A549 treated with AZD2906 at 1 μM for 4 hours (cell line): ENCODE measurements around the gene DHX34. TPM values are rescaled to one million over a fixed set of nuclear protein-coding genes. Genes with fewer than 3 reads are reported as not detected.

Experiments used
- total RNA-seq: library from RNA; stranded (reverse); fragments of 200-300 nt; extraction: Qiagen RNA extraction; gene quantifications from 5 replicates; pipeline ENCODE4 v1.2.3, GENCODE V29; 2022

The DHX34 gene
- total RNA-seq: 25.5 to 38.2 TPM (median 36.8 TPM) in 5 replicates

DNA sequence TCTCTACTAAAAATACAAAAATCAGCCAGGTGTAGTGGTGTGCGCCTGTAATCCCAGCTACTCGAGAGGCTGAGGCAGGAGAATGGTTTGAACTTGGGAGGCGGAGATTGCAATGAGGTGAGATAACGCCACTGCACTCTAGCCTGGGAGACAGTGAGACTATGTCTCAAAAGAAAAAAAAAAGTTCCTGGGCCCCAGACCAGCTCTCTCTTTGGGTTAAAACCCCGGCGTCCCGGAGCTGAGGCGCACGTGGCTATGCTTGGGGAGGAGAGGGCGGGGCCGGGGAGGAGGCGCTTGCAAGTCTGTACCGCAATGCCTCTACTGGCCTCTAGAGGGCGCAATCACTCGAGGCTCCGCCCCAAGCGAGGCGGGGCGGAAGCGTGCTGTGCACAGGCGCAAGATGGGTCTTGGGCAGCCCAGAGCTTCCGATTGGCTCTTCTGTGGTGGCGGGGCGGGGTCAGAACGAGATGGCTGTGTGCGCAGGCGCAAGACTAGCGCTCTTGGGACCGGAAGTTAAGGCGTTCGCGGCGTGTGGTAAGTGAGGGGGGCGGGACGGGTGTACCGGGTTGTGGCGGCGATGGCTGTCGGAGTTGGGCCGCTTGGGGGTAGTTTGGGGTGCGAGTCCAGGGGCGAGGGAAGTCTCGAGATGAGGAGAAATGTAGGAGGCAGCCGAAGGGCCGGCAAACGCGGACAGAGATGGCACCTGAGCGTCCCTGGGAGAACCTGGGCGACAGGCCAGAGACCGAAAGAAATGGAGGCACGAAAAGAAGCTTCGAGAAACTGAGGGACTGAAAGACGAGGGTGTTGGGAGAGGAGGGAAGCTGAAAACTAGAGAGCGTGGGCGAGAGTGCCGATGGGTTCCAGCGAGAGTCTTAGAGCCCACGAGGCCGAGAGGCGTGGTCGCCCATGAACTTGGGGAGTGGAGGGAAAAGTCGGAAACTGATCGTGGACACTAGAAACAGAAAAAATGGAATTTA is at the start of gene DHX34:
Gene DHX34 (plus strand): TSS at position 497 of the 977 bp plus-strand sequence. CDS start 3,716 bp downstream, outside the sequence.

DNA sequence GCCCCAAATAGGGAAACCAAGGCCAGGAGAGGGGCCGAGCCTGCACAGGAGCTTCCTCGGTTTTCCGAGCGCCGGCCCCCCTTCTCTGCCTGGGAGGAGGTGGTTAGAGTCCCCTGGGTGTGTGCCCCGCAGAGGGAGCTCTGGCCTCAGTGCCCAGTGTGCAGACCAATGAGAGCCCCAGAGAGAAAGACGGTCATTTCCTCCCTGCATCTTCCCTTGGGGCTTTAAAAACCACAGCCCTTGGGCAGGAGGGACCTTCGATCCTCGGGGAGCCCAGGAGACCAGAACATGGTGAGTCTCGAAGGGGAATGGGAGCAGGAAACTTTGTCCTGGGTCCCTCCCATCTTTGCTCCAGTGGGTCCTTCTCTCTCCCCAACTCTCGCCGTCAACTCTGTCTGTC is 39.5 kb upstream of the DHX34 start, which contains the start of gene C5AR1:
Gene C5AR1 (plus strand): TSS at position 254 of the 400 bp plus-strand sequence. CDS start 35 bp downstream, at position 289.

DNA sequence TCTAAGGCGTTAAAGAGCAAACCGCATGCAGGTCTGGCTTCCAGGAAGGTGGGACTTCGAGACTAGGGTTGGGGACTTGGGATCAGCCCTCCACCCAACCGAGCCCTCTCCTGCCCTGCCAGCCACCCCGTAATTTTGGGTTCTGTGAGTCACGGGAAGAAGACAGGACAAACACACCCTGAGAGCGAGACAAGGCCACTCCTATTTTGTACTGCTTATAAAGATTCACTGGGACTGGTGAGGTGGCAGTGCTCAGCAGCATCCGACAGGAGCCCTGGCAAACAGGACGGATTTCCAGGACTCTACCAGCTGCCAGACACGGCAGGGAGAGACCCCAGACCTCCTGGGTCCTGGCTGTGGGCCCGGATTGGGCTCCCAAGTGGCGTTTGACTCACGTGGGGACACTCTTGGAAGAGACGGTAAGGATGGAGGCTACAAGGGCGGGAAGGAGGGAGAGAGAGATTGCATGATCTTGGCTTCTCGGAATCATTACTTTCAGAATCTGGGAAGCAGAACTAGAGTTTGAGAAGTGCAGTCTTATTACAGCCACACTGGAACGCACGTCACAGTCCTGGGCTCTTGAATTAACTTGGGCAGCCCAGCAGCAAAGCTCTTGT is 17.1 kb upstream of the DHX34 start, which contains the start of gene C5AR2:
Gene C5AR2 (plus strand): TSS at position 245 of the 617 bp plus-strand sequence. CDS start 8,625 bp downstream, outside the sequence.

DNA sequence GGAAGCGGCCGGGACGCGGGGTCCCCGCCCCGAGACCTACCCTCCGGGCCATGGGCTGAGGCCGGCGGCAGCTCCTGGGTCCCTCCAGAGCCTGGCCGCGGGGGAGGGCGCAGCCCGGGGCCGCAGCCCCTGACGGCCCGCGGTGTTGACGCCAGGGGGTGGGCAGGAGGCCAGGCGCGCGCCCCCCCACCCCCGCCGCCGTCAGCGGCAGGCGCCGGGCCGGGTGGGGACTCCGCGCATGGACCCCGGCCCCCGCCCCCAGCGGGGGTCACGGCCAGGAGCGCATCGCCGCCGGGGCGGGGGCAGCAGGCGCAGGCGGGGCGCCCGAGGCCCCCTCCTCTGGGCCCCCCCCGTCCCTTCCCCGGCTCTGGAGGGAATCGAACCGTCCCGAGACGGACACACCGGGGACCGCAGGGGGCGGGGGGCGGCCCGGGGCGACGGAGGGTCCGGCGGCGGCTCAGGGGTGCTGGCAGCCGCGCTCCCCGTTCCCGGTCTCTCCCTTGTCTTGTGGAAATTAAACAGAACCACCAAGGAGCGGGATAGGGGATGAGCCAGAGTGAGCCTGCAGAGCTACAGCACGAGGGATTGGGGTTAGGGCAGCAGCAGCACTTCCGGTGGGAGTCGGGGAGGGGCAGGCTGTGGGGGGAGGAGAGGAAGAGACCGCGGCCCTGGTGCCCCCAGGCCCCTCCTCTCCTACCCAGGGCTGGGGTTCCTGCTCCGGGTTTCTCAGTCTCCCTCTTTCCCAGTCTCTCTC is 70.1 kb downstream of the DHX34 start, which contains the start of gene MEIS3:
Gene MEIS3 (minus strand): TSS at position 498 of the 754 bp plus-strand sequence. CDS start 446 bp downstream, at position 52.

Other genes starting within 250 kb of the DHX34 start
- gene ZC3H4, start 235.5 kb upstream of the DHX34 start, total RNA-seq: 18.8 to 25.6 TPM (median 20.7 TPM) in 5 replicates
- 199 to 250 TPM (median 210 TPM) in 5 replicates for gene SAE1, start 218.5 kb upstream of the DHX34 start, total RNA-seq
- gene BBC3, start 118.1 kb upstream of the DHX34 start, total RNA-seq: 16.6 to 28.7 TPM (median 26.5 TPM) in 5 replicates
- gene CCDC9, start 92.8 kb upstream of the DHX34 start, total RNA-seq: 22.2 to 26.5 TPM (median 25.2 TPM) in 5 replicates
- gene INAFM1, start 74.4 kb upstream of the DHX34 start, total RNA-seq: 4.2 to 12.7 TPM (median 10.9 TPM) in 5 replicates
- 1.1 to 2.9 TPM (median 2.2 TPM) in 5 replicates for gene C5AR1, start 39.5 kb upstream of the DHX34 start, total RNA-seq
- gene C5AR2, start 17.1 kb upstream of the DHX34 start, total RNA-seq: 7.6 to 13.7 TPM (median 11.9 TPM) in 5 replicates
- 30.9 to 42.1 TPM (median 40.5 TPM) in 5 replicates for gene MEIS3, start 70.2 kb downstream of the DHX34 start, total RNA-seq
- 0.15 to 0.57 TPM (median 0.37 TPM) in 5 replicates for gene SLC8A2, start 122.6 kb downstream of the DHX34 start, total RNA-seq
- gene KPTN, start 134.9 kb downstream of the DHX34 start, total RNA-seq: 17.1 to 23.8 TPM (median 20.3 TPM) in 5 replicates
- gene NAPA, start 165.7 kb downstream of the DHX34 start, total RNA-seq: 88.1 to 110 TPM (median 100 TPM) in 5 replicates
- gene ZNF541, start 223.8 kb downstream of the DHX34 start, total RNA-seq: 0.03 to 0.06 TPM (median 0.05 TPM) in 4 of 5 replicates, not detected in the other